PFSK-1 (cell line): ENCODE data around the gene SOX13.
A peak's percentile ranks its signal among the peaks of the same experiment; 100 is the strongest.

Experiments used
- FOXP2 ChIP-seq: optimal IDR thresholded peaks from 2 replicates; pipeline ENCODE3; 2011; ENCODE audit warnings: borderline replicate concordance, control low read depth, inconsistent platforms; ENCODE audit not compliant: insufficient read depth; ENCODE audit errors: extremely low read length, extremely low read depth
- POLR2AphosphoS5 ChIP-seq: IDR thresholded peaks from 2 replicates; pipeline ENCODE4 v1.6.1; 2012; ENCODE audit warnings: low read depth, mild to moderate bottlenecking, control low read depth, low read length, moderate library complexity
- SIN3A ChIP-seq: IDR thresholded peaks from 2 replicates; pipeline ENCODE4 v1.6.1; 2012; ENCODE audit warnings: mild to moderate bottlenecking, low read length, moderate library complexity, borderline replicate concordance; ENCODE audit not compliant: insufficient read depth
- TAF1 ChIP-seq: IDR thresholded peaks from 2 replicates; pipeline ENCODE4 v1.6.1; 2012; ENCODE audit warnings: low read length, control low read depth, borderline replicate concordance; ENCODE audit not compliant: insufficient read depth
- TF ChIP-seq, protein P1 (sequence below), 2 experiments: IDR thresholded peaks; 2 replicates each; pipeline versions ENCODE4 v1.6.1 to v1.8.0; 2011 to 2012; ENCODE audit warnings: low read depth in 2 of 2, low read length in 2 of 2, control low read depth in 1 of 2, inconsistent platforms in 1 of 2, mild to moderate bottlenecking in 1 of 2, moderate library complexity in 1 of 2; ENCODE audit not compliant: insufficient read depth in 1 of 2

SOX13 gene

DNA sequence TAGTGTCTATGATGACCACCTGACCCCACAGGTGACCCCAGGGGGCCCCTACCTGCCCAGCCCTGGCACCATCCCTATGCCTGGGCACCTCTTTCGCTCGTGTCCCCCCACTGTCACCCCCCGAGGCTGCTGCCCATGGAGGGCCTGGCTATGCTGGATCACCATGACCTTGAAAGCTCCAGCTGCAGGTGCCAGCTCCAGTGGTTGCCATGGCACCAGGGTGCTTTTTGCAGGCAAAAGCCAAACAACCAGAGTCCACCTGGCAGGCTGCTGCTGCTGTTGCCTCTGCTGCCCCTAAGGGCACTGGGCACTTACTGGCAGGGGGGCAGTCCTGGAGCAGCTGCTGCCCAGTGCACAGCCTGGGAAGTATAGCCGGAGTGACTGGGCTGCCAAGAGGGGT, 57.3 kb downstream of the SOX13 start:
- TF ChIP-seq POLR2AphosphoS5 = no peak
- TF ChIP-seq FOXP2 = no peak
- TF ChIP-seq, protein P1, sequence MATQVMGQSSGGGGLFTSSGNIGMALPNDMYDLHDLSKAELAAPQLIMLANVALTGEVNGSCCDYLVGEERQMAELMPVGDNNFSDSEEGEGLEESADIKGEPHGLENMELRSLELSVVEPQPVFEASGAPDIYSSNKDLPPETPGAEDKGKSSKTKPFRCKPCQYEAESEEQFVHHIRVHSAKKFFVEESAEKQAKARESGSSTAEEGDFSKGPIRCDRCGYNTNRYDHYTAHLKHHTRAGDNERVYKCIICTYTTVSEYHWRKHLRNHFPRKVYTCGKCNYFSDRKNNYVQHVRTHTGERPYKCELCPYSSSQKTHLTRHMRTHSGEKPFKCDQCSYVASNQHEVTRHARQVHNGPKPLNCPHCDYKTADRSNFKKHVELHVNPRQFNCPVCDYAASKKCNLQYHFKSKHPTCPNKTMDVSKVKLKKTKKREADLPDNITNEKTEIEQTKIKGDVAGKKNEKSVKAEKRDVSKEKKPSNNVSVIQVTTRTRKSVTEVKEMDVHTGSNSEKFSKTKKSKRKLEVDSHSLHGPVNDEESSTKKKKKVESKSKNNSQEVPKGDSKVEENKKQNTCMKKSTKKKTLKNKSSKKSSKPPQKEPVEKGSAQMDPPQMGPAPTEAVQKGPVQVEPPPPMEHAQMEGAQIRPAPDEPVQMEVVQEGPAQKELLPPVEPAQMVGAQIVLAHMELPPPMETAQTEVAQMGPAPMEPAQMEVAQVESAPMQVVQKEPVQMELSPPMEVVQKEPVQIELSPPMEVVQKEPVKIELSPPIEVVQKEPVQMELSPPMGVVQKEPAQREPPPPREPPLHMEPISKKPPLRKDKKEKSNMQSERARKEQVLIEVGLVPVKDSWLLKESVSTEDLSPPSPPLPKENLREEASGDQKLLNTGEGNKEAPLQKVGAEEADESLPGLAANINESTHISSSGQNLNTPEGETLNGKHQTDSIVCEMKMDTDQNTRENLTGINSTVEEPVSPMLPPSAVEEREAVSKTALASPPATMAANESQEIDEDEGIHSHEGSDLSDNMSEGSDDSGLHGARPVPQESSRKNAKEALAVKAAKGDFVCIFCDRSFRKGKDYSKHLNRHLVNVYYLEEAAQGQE (IDR thresholded peaks at IDR 0.05; ENCODE audit: insufficient read depth in 1 of 2, low read depth in 2 of 2, low read length in 2 of 2) = no peak
- TF ChIP-seq SIN3A = no peak
- TF ChIP-seq TAF1 = no peak

DNA sequence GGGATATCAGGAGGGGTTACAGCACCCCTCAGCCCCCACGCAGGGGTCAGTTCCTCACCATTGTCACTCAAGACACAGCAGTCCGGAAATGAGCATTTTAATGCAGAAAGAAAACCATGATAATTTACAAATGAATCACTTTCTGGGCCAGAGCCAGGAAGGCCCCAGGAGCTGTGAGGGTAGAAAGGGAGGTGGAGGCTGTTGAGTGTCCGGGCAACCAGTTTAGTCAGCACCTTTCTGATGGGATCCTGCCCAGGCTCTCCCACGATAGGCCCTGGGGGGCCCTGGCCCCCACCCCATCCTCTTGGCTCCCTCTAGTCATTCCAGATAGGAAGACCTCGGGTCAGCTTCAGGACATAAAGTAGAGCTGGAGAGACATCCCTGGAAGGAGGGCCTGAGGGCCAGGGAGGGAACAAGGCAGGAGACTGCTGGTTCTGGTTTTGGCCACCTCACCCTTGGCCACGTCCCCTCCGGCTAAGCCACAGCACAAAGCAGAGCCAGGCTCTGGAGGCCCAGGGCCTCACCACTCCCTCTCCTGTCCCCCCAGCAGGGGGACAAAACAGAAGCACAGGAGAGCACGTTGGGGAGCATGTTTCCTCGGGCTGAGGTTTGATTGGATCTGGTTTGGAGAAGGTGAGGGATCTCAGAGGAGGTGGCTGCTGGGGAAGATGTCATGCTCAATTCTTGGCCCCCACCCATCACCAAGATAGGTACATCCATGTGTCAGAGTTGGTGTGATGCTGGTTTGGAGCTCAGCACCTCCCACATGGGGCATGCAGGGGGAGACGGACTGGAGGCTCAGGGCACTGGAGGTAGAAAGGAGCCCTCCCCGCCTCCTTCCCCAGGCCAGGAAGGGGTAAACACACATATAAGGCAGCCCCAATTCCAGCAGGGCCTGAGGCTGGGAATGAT, 58.3 kb downstream of the SOX13 start:
- no peak for TF ChIP-seq FOXP2
- TF ChIP-seq, protein P1 (IDR thresholded peaks at IDR 0.05; ENCODE audit: insufficient read depth in 1 of 2, low read depth in 2 of 2, low read length in 2 of 2) = peak in 1 of 2 experiments; percentile 43; a peak in 1 of 4 replicates

DNA sequence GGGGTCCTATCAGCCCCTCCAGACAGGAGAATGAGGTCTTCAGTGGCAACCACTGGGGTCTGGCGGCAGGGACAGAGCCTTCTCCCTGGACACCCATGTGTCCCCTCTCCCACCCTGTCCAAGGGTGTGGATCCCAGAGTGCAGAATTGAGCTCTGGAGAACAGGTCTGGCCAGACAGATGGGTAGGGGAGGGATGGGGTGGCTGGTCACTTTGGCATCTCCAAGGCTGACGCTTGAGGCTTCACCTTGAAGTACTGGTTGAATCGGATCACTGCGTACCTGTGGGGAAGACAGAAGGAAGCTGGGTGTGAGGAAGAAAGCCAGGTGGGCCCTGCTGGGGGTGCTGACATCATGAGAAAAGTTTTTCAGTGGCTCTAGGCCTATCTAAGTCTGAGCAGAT, 59.1 kb downstream of the SOX13 start:
- TF ChIP-seq, protein P1 (IDR thresholded peaks at IDR 0.05; ENCODE audit: insufficient read depth in 1 of 2, low read depth in 2 of 2, low read length in 2 of 2) = no peak
- TF ChIP-seq POLR2AphosphoS5 (no peak), TAF1 (no peak), FOXP2 (no peak), SIN3A (no peak)

DNA sequence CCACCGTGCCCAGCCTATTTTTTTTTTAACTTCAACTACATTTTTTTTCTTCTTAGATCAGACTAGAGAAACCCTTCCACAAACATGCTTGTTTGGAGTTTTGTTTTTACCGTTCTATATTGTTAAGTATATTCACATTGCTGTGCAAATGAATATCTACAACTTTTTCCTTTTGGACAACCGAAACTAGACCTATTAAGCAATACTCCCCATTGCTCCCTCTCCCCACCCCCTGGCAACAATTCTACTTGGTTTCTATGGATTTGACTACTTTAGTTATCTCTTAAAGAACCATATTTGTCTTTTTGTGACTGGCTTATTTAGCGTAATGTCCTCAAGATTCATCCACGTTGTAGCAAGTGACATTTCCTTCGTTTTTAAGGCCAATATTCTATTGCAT, 59.8 kb downstream of the SOX13 start:
- TF ChIP-seq TAF1 (no peak), POLR2AphosphoS5 (no peak), FOXP2 (no peak), SIN3A (no peak)
- TF ChIP-seq, protein P1 (IDR thresholded peaks at IDR 0.05; ENCODE audit: insufficient read depth in 1 of 2, low read depth in 2 of 2, low read length in 2 of 2) = no peak
